ENCODE results near the gene ACOXL. TPM values are rescaled to one million over a fixed set of nuclear protein-coding genes. Genes with fewer than 3 reads are reported as not detected.
"Not testable (repeated sequence)": the region's sequence is repeated elsewhere in the genome, so short reads cannot be mapped to it uniquely, and the experiment has no call there.

ACOXL gene
- total and polyA plus RNA-seq, 9 of the 15 experiments (the other 6 are each of a cell fraction or from before 2014, with no cell fraction given), result 0.31 to 0.56 TPM; not detected in 7

DNA sequence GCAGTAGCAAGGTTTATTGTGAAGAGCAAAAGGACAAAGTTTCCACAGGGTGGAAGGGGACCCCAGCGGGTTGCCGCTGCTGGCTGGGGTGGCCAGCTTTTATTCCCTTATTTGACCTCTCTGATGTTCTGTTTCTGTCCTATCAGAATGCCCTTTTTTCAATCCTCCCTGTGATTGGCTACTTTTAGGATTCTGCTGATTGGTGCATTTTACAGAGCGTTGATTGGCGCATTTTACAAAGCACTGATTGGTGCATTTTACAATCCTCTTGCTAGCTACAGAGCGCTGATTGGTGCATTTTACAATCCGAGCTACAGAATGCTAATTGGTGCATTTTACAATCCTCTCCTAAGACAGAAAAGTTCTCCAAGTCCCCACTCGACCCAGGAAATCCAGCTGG lies 123.5 kb downstream of the ACOXL start:
- ATAC-seq; POLR2A ChIA-PET; H3K9me3 ChIP-seq (replicated peaks; ENCODE audit: control insufficient read depth, insufficient read depth, low read depth, low read length); H3K9ac ChIP-seq (ENCODE audit: insufficient read depth in 1 of 2, low read depth in 2 of 2, low read length in 2 of 2); CTCF ChIA-PET (ENCODE audit: low intra/inter-chr PET ratio); DNase-seq (ENCODE audit: extremely low read depth in 1 of 4, low spot score in 3 of 4); BruUV-seq (replicated peaks); H3K4me2 ChIP-seq (ENCODE audit: insufficient read depth, low read length); H3K79me2 ChIP-seq (ENCODE audit: control insufficient read depth, insufficient read depth, low read length); in situ Hi-C loops (cut with MboI); H3K27ac ChIP-seq (ENCODE audit: extremely low read depth, low read depth, low read length); H3K36me3 ChIP-seq (ENCODE audit: control insufficient read depth, insufficient read depth, low read length); H3K9me1 ChIP-seq (ENCODE audit: control insufficient read depth, insufficient read depth, low read length); H4K20me1 ChIP-seq (replicated peaks; ENCODE audit: control insufficient read depth, insufficient read depth, low read length); FAIRE-seq; H3K4me3 ChIP-seq; H2AFZ ChIP-seq (ENCODE audit: low read depth, low read length); intact Hi-C loops (cut with micrococcal nuclease); H3K4me1 ChIP-seq (replicated peaks in 1 of 2; ENCODE audit: control insufficient read depth in 2 of 2, insufficient read depth in 2 of 2, low read length in 2 of 2): not testable (repeated sequence)
- TF ChIP-seq ZNF316 (IDR thresholded peaks at IDR 0.05) (peak; percentile 65), MAFF (IDR thresholded peaks at IDR 0.05; ENCODE audit: low read length) (0 out of 2 replicates have a peak, but pooled peaks have one; percentile 10)
- WGBS (ENCODE audit: insufficient coverage, low coverage, missing lambda C conversion rate), result 0% methylated on average over 7 of the region's 7 CpGs
- peaks cover 25 to 49% of the 10 kb centered on the region in 2 experiments for H3K27me3 ChIP-seq (ENCODE audit: control insufficient read depth in 2 of 2, insufficient read depth in 2 of 2, low read length in 2 of 2)

DNA sequence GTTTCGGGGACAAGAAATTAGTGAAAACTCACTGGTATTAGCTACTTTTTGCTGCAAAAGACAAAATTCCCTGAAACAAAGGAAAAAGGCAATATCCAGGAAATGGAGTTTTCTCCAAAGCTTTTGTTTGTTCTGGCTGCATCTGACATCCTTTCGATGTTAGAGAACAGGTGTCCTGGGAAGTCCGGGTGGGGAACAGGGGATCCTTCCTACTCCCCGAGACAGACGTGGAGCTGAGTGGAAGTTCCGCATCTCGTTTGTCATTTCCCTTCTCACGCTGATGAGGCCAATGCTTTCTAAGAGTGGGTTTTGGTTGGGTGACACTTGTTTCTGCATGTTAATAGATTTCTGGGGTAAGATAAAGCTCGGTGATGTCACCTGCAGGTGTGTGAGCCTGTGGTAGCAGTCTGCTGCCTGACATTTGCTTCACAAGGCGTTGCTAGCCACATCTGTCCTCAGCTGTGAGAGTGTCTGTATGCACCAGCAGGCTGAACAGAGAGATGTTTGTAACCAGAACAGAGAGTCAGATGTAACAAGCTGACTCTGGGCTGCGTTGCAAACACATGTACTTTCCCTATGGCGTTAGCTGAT lies 125.9 kb downstream of the ACOXL start:
- POLR2A ChIA-PET, result interaction anchor here (0.7 kb wide), 1 partner anchor 19 kb away, joined by 3 read pairs; no protein-coding TSS in a partner anchor
- Histone ChIP-seq H2AFZ (ENCODE audit: low read depth, low read length) (no peak overlapping the region), H3K4me3 (no peak overlapping the region), H3K36me3 (ENCODE audit: control insufficient read depth, insufficient read depth, low read length) (no peaks in the 10 kb centered on the region), H3K4me1 (replicated peaks in 1 of 2; ENCODE audit: control insufficient read depth in 2 of 2, insufficient read depth in 2 of 2, low read length in 2 of 2) (no peaks in the 10 kb centered on the region), H3K4me2 (ENCODE audit: insufficient read depth, low read length) (no peak overlapping the region), H3K27me3 (ENCODE audit: control insufficient read depth in 2 of 2, insufficient read depth in 2 of 2, low read length in 2 of 2) (peaks cover 28 to 46% of the 10 kb centered on the region in 2 experiments), H3K27ac (ENCODE audit: extremely low read depth, low read depth, low read length) (no peak overlapping the region), H3K9me1 (ENCODE audit: control insufficient read depth, insufficient read depth, low read length) (no peaks in the 10 kb centered on the region), H4K20me1 (replicated peaks; ENCODE audit: control insufficient read depth, insufficient read depth, low read length) (no peaks in the 10 kb centered on the region), H3K9me3 (replicated peaks; ENCODE audit: control insufficient read depth, insufficient read depth, low read depth, low read length) (no peaks in the 10 kb centered on the region), H3K79me2 (ENCODE audit: control insufficient read depth, insufficient read depth, low read length) (no peaks in the 10 kb centered on the region), H3K9ac (ENCODE audit: insufficient read depth in 1 of 2, low read depth in 2 of 2, low read length in 2 of 2) (no peak overlapping the region)
- DNase-seq (ENCODE audit: extremely low read depth in 1 of 4, low spot score in 3 of 4), result no peak
- intact Hi-C loops (cut with micrococcal nuclease), result no loop called here
- 3% methylated on average over 12 of the region's 12 CpGs for WGBS (ENCODE audit: insufficient coverage, low coverage, missing lambda C conversion rate)
- ATAC-seq, result no peak
- CTCF ChIA-PET (ENCODE audit: low intra/inter-chr PET ratio), result no interaction called here
- in situ Hi-C loops (cut with MboI), result no loop called here
- no TSS peak for BruUV-seq (replicated peaks)
- no peak for FAIRE-seq
- TF ChIP-seq POLR2AphosphoS2 (IDR thresholded peaks at IDR 0.05; ENCODE audit: low read length) (no peak), ERF (CRISPR knock-in tag; IDR thresholded peaks at IDR 0.05) (no peak)
- TF ChIP-seq, protein P1, sequence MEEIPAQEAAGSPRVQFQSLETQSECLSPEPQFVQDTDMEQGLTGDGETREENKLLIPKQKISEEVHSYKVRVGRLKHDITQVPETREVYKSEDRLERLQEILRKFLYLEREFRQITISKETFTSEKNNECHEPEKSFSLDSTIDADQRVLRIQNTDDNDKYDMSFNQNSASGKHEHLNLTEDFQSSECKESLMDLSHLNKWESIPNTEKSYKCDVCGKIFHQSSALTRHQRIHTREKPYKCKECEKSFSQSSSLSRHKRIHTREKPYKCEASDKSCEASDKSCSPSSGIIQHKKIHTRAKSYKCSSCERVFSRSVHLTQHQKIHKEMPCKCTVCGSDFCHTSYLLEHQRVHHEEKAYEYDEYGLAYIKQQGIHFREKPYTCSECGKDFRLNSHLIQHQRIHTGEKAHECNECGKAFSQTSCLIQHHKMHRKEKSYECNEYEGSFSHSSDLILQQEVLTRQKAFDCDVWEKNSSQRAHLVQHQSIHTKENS (CRISPR knock-in tag; IDR thresholded peaks at IDR 0.05), result no peak
- TF ChIP-seq, protein P2, sequence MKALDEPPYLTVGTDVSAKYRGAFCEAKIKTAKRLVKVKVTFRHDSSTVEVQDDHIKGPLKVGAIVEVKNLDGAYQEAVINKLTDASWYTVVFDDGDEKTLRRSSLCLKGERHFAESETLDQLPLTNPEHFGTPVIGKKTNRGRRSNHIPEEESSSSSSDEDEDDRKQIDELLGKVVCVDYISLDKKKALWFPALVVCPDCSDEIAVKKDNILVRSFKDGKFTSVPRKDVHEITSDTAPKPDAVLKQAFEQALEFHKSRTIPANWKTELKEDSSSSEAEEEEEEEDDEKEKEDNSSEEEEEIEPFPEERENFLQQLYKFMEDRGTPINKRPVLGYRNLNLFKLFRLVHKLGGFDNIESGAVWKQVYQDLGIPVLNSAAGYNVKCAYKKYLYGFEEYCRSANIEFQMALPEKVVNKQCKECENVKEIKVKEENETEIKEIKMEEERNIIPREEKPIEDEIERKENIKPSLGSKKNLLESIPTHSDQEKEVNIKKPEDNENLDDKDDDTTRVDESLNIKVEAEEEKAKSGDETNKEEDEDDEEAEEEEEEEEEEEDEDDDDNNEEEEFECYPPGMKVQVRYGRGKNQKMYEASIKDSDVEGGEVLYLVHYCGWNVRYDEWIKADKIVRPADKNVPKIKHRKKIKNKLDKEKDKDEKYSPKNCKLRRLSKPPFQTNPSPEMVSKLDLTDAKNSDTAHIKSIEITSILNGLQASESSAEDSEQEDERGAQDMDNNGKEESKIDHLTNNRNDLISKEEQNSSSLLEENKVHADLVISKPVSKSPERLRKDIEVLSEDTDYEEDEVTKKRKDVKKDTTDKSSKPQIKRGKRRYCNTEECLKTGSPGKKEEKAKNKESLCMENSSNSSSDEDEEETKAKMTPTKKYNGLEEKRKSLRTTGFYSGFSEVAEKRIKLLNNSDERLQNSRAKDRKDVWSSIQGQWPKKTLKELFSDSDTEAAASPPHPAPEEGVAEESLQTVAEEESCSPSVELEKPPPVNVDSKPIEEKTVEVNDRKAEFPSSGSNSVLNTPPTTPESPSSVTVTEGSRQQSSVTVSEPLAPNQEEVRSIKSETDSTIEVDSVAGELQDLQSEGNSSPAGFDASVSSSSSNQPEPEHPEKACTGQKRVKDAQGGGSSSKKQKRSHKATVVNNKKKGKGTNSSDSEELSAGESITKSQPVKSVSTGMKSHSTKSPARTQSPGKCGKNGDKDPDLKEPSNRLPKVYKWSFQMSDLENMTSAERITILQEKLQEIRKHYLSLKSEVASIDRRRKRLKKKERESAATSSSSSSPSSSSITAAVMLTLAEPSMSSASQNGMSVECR (CRISPR knock-in tag; IDR thresholded peaks at IDR 0.05), result no peak
- TF ChIP-seq, protein P3, sequence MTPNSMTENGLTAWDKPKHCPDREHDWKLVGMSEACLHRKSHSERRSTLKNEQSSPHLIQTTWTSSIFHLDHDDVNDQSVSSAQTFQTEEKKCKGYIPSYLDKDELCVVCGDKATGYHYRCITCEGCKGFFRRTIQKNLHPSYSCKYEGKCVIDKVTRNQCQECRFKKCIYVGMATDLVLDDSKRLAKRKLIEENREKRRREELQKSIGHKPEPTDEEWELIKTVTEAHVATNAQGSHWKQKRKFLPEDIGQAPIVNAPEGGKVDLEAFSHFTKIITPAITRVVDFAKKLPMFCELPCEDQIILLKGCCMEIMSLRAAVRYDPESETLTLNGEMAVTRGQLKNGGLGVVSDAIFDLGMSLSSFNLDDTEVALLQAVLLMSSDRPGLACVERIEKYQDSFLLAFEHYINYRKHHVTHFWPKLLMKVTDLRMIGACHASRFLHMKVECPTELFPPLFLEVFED (CRISPR knock-in tag; conservative IDR thresholded peaks at IDR 0.05), result no peak

Data from K562 (cell line).